HCT116 (cell line): ENCODE measurements around the gene GALNT15. TPM values are rescaled to one million over a fixed set of nuclear protein-coding genes. Genes with fewer than 3 reads are reported as not detected.

Source experiments
- ATAC-seq: fragments of 200-7000 bp; cut with Tn5 transposase; 2 replicates; pipeline ENCODE4 v1.9.1; 2020; ENCODE audit warnings: mild to moderate bottlenecking, moderate library complexity
- BruUV-seq: library from RNA; stranded (reverse); fragments of 400-500 nt; replicated peaks from 2 replicates; lab custom pipeline; 2021; lab: Mats Ljungman, UMichigan
- CTCF ChIA-PET: fragments of 300-600 bp; sonication (Branson Sonifier 250); formaldehyde crosslinking; loops from one replicate; lab custom pipeline; 2021; ENCODE audit warnings: antibody characterized with exemption; lab: Charles Lee
- POLR2A ChIA-PET: fragments of 300-600, 350-600 bp; sonication (Branson Sonifier 250); formaldehyde crosslinking; loops from one replicate; lab custom pipeline; 2021; ENCODE audit warnings: antibody characterized with exemption; lab: Charles Lee
- RAD21 ChIA-PET, 2 experiments: fragments of 300-600 bp; sonication (Branson Sonifier 250); formaldehyde crosslinking; loops; one replicate each; lab custom pipeline; 2023; ENCODE audit warnings: low total read pairs in 2 of 2; ENCODE audit not compliant: uncharacterized antibody in 2 of 2, unreplicated experiment in 2 of 2, low non-redundant PET in 1 of 2; lab: Charles Lee
- DNase-seq: peaks from one replicate; pipeline ENCODE4 v3.0.0-alpha.2; 2010; ENCODE audit warnings: low read depth, low spot score
- H2AFZ ChIP-seq: fragments of 200-600 bp; shearing (Covaris generic), sonication (generic); 2 replicates; pipeline ENCODE4 v1.6.1; 2017; ENCODE audit warnings: low read depth, mixed run types, mixed read lengths, antibody characterized with exemption, low read length; ENCODE audit not compliant: poor library complexity, severe bottlenecking
- H3K27ac ChIP-seq: 2 replicates; pipeline ENCODE4 v1.5.1; 2012; ENCODE audit warnings: low read depth, low read length
- H3K27me3 ChIP-seq: fragments of 200-600 bp; sonication (generic); 2 replicates; pipeline ENCODE4 v1.6.1; 2016; ENCODE audit warnings: mixed run types, low read length, mixed read lengths; ENCODE audit not compliant: insufficient read depth
- H3K36me3 ChIP-seq, 2 experiments: fragments of 200-500 bp in 1 of 2; fragments of 200-600 bp in 1 of 2; sonication (Bioruptor generic) in 1 of 2; sonication (generic) in 1 of 2; 2 replicates each; pipeline versions ENCODE4 v1.5.1 to v1.6.1; 2014 to 2016; ENCODE audit warnings: low read length in 2 of 2, inconsistent platforms in 1 of 2, mixed read lengths in 1 of 2, mixed run types in 1 of 2; ENCODE audit not compliant: insufficient read depth in 2 of 2, control insufficient read depth in 1 of 2
- H3K4me1 ChIP-seq, 2 experiments: fragments of 200-600 bp in 1 of 2; sonication (generic) in 1 of 2; 2 replicates each; pipeline versions ENCODE4 v1.5.1 to v1.6.1; 2012 to 2017; ENCODE audit warnings: low read length in 2 of 2, inconsistent platforms in 1 of 2, mild to moderate bottlenecking in 1 of 2, mixed read lengths in 1 of 2, mixed run types in 1 of 2, moderate library complexity in 1 of 2; ENCODE audit not compliant: insufficient read depth in 2 of 2, control insufficient read depth in 1 of 2
- H3K4me2 ChIP-seq: fragments of 200-600 bp; sonication (generic); 2 replicates; pipeline ENCODE4 v1.6.1; 2017; ENCODE audit warnings: mixed run types, low read length, mixed read lengths
- H3K4me3 ChIP-seq, 2 experiments: fragments of 200-600 bp in 1 of 2; sonication (generic) in 1 of 2; replicated peaks in 1 of 2; 2 replicates each; pipeline ENCODE4 v1.5.1; 2011 to 2016; ENCODE audit warnings: low read length in 2 of 2, control low read depth in 1 of 2, low read depth in 1 of 2, mild to moderate bottlenecking in 1 of 2, mixed read lengths in 1 of 2, mixed run types in 1 of 2
- H3K79me2 ChIP-seq: fragments of 200-600 bp; sonication (generic); 2 replicates; pipeline ENCODE4 v1.6.1; 2017; ENCODE audit warnings: mild to moderate bottlenecking, mixed run types, low read length, moderate library complexity, mixed read lengths; ENCODE audit not compliant: insufficient read depth
- H3K9ac ChIP-seq: fragments of 200-600 bp; sonication (generic); 2 replicates; pipeline ENCODE4 v1.6.1; 2016; ENCODE audit warnings: low read length, mixed read lengths
- H3K9me2 ChIP-seq: fragments of 200-600 bp; sonication (generic), shearing (Covaris generic); 2 replicates; pipeline ENCODE4 v1.6.1; 2017; ENCODE audit warnings: mixed run types, mild to moderate bottlenecking, moderate library complexity; ENCODE audit not compliant: insufficient read depth
- H3K9me3 ChIP-seq, 2 experiments: fragments of 200-500 bp in 1 of 2; fragments of 200-600 bp in 1 of 2; sonication (Bioruptor generic) in 1 of 2; sonication (generic) in 1 of 2; 2 replicates each; pipeline ENCODE4 v1.6.1; 2014 to 2017; ENCODE audit warnings: low read length in 2 of 2, mixed read lengths in 2 of 2, inconsistent platforms in 1 of 2, low read depth in 1 of 2, mild to moderate bottlenecking in 1 of 2, mixed run types in 1 of 2, moderate library complexity in 1 of 2; ENCODE audit not compliant: control insufficient read depth in 1 of 2, insufficient read depth in 1 of 2
- H4K20me1 ChIP-seq: fragments of 200-600 bp; sonication (generic), shearing (Covaris generic); 2 replicates; pipeline ENCODE4 v1.6.1; 2017; ENCODE audit warnings: mixed run types, mild to moderate bottlenecking, moderate library complexity; ENCODE audit not compliant: insufficient read depth
- CBX3 ChIP-seq: IDR thresholded peaks from 2 replicates; pipeline ENCODE4 v1.6.1; 2012; ENCODE audit warnings: low read depth
- EGR1 ChIP-seq: IDR thresholded peaks from 2 replicates; pipeline ENCODE4 v1.6.1; 2012; ENCODE audit warnings: low read depth
- EZH2phosphoT487 ChIP-seq: fragments of 200-600 bp; IDR thresholded peaks from 2 replicates; pipeline ENCODE4 v1.6.1; 2018; ENCODE audit warnings: antibody characterized with exemption, borderline replicate concordance
- FOSL1 ChIP-seq: IDR thresholded peaks from 2 replicates; pipeline ENCODE4 v1.6.1; 2012; ENCODE audit warnings: low read depth
- JUND ChIP-seq: IDR thresholded peaks from 2 replicates; pipeline ENCODE4 v1.6.1; 2012
- POLR2AphosphoS5 ChIP-seq: IDR thresholded peaks from 2 replicates; pipeline ENCODE4 v1.6.1; 2011; ENCODE audit warnings: mild to moderate bottlenecking, low read depth, low read length, moderate library complexity
- RAD21 ChIP-seq: IDR thresholded peaks from 2 replicates; pipeline ENCODE4 v1.6.1; 2012; ENCODE audit warnings: low read depth, mild to moderate bottlenecking
- SRF ChIP-seq: IDR thresholded peaks from 2 replicates; pipeline ENCODE4 v1.6.1; 2012; ENCODE audit warnings: low read depth
- TCF7L2 ChIP-seq: IDR thresholded peaks from 2 replicates; pipeline ENCODE4 v1.7.0; 2011; ENCODE audit warnings: borderline replicate concordance, inconsistent platforms; ENCODE audit not compliant: insufficient read depth, insufficient read length; ENCODE audit errors: extremely low read depth
- YY1 ChIP-seq: IDR thresholded peaks from 2 replicates; pipeline ENCODE4 v1.6.1; 2011; ENCODE audit warnings: low read length, low read depth, moderate library complexity, mild to moderate bottlenecking; ENCODE audit not compliant: insufficient replicate concordance; ENCODE audit errors: extremely low read depth
- ZFX ChIP-seq: fragments of 450-650 bp; IDR thresholded peaks from 2 replicates; pipeline ENCODE4 v1.6.1; 2017
- ZNF274 ChIP-seq: fragments of 200-500 bp; sonication (Bioruptor generic); IDR thresholded peaks from 2 replicates; pipeline ENCODE4 v1.6.1; 2014; ENCODE audit warnings: mild to moderate bottlenecking, low read depth, low read length, inconsistent platforms
- intact Hi-C: fragments of 100-400 bp; cut with micrococcal nuclease; formaldehyde crosslinking; loops from 2 replicates; pipeline ENCODE4 v1.10.0; 2022
- total RNA-seq: library from RNA; stranded (reverse); gene quantifications from one replicate; pipeline ENCODE4 v1.2.1, GENCODE V29; 2021; ENCODE audit not compliant: unreplicated experiment
- TF ChIP-seq, protein P1 (sequence below): IDR thresholded peaks from 2 replicates; pipeline ENCODE4 v1.6.1; 2012
- TF ChIP-seq, protein P2 (sequence below), 3 experiments: fragments of 200-600 bp in 1 of 3; sonication (generic) in 1 of 3; IDR thresholded peaks in 2 of 3; conservative IDR thresholded peaks in 1 of 3; 2 replicates each; pipeline ENCODE4 v1.5.1; 2012 to 2017; ENCODE audit warnings: low read depth in 2 of 3, low read length in 2 of 3, antibody characterized with exemption in 1 of 3, borderline replicate concordance in 1 of 3, control low read depth in 1 of 3, mild to moderate bottlenecking in 1 of 3, mixed read lengths in 1 of 3, mixed run types in 1 of 3, moderate library complexity in 1 of 3; ENCODE audit not compliant: insufficient read depth in 1 of 3
- TF ChIP-seq, protein P3 (sequence below): IDR thresholded peaks from 2 replicates; pipeline ENCODE4 v1.6.1; 2011; ENCODE audit warnings: mild to moderate bottlenecking, low read length, moderate library complexity; ENCODE audit not compliant: insufficient replicate concordance; ENCODE audit errors: extremely low read depth

The GALNT15 gene
- total RNA-seq, 1 experiment from 2014 or later, result 0.05 TPM

DNA sequence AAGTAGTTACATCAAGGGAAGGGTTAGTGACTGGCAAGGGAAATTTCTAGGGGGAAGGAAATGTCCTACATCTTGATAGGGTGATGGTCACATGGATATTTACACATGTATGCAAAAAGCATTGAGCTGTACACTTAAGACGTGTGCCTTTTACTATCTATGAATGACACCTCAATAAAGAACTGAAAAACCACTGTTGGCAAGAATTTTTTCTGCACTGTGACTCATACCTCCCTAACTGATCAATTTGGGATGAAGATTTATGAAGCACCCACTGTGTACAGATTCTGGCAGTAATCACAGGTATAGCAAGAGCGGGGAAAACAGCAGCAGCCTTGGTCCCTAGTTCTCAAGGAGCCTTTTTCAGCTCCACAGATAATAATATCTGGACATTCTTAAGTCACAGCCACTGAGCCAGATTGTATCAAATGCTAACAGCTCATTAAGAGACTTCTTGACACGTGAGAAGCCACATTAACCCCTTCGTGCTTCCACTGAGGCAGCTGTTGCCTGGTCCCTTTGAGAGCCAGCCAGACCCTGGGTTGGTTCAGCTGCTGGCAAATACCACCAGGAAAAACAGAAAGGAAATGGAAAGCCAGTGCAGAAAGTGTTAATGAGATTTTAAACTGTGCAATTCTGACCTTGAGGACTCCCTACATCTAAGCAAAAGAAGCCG lies 32.0 kb upstream of the GALNT15 start:
- TF ChIP-seq, protein P1, sequence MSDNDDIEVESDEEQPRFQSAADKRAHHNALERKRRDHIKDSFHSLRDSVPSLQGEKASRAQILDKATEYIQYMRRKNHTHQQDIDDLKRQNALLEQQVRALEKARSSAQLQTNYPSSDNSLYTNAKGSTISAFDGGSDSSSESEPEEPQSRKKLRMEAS, result no peak
- TF ChIP-seq YY1 (no peak), SRF (no peak), FOSL1 (no peak), TCF7L2 (no peak), RAD21 (no peak), EZH2phosphoT487 (no peak), CBX3 (no peak), ZNF274 (no peak), JUND (no peak), ZFX (no peak), EGR1 (no peak), POLR2AphosphoS5 (no peak)
- TF ChIP-seq, protein P2, sequence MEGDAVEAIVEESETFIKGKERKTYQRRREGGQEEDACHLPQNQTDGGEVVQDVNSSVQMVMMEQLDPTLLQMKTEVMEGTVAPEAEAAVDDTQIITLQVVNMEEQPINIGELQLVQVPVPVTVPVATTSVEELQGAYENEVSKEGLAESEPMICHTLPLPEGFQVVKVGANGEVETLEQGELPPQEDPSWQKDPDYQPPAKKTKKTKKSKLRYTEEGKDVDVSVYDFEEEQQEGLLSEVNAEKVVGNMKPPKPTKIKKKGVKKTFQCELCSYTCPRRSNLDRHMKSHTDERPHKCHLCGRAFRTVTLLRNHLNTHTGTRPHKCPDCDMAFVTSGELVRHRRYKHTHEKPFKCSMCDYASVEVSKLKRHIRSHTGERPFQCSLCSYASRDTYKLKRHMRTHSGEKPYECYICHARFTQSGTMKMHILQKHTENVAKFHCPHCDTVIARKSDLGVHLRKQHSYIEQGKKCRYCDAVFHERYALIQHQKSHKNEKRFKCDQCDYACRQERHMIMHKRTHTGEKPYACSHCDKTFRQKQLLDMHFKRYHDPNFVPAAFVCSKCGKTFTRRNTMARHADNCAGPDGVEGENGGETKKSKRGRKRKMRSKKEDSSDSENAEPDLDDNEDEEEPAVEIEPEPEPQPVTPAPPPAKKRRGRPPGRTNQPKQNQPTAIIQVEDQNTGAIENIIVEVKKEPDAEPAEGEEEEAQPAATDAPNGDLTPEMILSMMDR (IDR thresholded peaks at IDR 0.05 in 2 of 3, conservative IDR thresholded peaks at IDR 0.05 in 1 of 3; ENCODE audit: borderline replicate concordance in 1 of 3, insufficient read depth in 1 of 3, low read depth in 2 of 3, low read length in 2 of 3), result no peak
- TF ChIP-seq, protein P3, sequence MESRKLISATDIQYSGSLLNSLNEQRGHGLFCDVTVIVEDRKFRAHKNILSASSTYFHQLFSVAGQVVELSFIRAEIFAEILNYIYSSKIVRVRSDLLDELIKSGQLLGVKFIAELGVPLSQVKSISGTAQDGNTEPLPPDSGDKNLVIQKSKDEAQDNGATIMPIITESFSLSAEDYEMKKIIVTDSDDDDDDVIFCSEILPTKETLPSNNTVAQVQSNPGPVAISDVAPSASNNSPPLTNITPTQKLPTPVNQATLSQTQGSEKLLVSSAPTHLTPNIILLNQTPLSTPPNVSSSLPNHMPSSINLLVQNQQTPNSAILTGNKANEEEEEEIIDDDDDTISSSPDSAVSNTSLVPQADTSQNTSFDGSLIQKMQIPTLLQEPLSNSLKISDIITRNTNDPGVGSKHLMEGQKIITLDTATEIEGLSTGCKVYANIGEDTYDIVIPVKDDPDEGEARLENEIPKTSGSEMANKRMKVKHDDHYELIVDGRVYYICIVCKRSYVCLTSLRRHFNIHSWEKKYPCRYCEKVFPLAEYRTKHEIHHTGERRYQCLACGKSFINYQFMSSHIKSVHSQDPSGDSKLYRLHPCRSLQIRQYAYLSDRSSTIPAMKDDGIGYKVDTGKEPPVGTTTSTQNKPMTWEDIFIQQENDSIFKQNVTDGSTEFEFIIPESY, result no peak
- CTCF ChIA-PET, result interaction anchor here (1.1 kb wide), 1 partner anchor 940 kb away, joined by 4 read pairs; no protein-coding TSS in a partner anchor
- DNase-seq (no peak), ATAC-seq (no peak)
- no peak overlapping the region for H3K9ac ChIP-seq
- H3K27ac ChIP-seq, result no peak overlapping the region
- no peak overlapping the region for H3K4me3 ChIP-seq
- RAD21 ChIA-PET, result no interaction called here
- POLR2A ChIA-PET, result no interaction called here
- no peaks in the 10 kb centered on the region for H3K36me3 ChIP-seq
- no peaks in the 10 kb centered on the region for H3K4me1 ChIP-seq
- intact Hi-C loops, result no loop called here
- H3K27me3 ChIP-seq, result no peaks in the 10 kb centered on the region
- no peak overlapping the region for H3K4me2 ChIP-seq
- no peaks in the 10 kb centered on the region for H4K20me1 ChIP-seq
- no peaks in the 10 kb centered on the region for H3K79me2 ChIP-seq
- BruUV-seq, result no TSS peak
- H2AFZ ChIP-seq, result no peak overlapping the region
- no peaks in the 10 kb centered on the region for H3K9me3 ChIP-seq
- no peaks in the 10 kb centered on the region for H3K9me2 ChIP-seq
